MCF 10A (cell line): ENCODE data around the gene GPR146. TPM values are rescaled to one million over a fixed set of nuclear protein-coding genes. Genes with fewer than 3 reads are reported as not detected.
"Not testable (repeated sequence)": the region's sequence is repeated elsewhere in the genome, so short reads cannot be mapped to it uniquely, and the experiment has no call there.

ENCODE experiments used
- BruUV-seq: library from RNA; stranded (reverse); fragments of 400-500 nt; replicated peaks from 2 replicates; lab custom pipeline; 2021; lab: Mats Ljungman, UMichigan
- CTCF ChIA-PET: fragments of 300-600 bp; sonication (Branson Sonifier 250); formaldehyde crosslinking; extraction: SDS; loops from one replicate; lab custom pipeline; 2021; ENCODE audit warnings: antibody characterized with exemption, inconsistent platforms; lab: Yijun Ruan, JAX
- POLR2A ChIA-PET: fragments of 300-600, 350-650 bp; sonication (Branson Sonifier 250); formaldehyde crosslinking; extraction: SDS; loops from one replicate; lab custom pipeline; 2020; ENCODE audit warnings: antibody characterized with exemption, inconsistent platforms; lab: Yijun Ruan, JAX
- DNase-seq: peaks from one replicate; pipeline ENCODE4 v3.0.0-alpha.2; 2018; ENCODE audit not compliant: unreplicated experiment
- H3K27ac Mint-ChIP-seq: one replicate; pipeline ENCODE4 v1.8.0; 2022; ENCODE audit warnings: mild to moderate bottlenecking, low read depth, mixed read lengths; ENCODE audit not compliant: unreplicated experiment
- H3K27me3 Mint-ChIP-seq: one replicate; pipeline ENCODE4 v1.8.0; 2022; ENCODE audit warnings: mixed read lengths; ENCODE audit not compliant: insufficient read depth, unreplicated experiment
- H3K36me3 Mint-ChIP-seq: one replicate; pipeline ENCODE4 v1.8.0; 2022; ENCODE audit warnings: mild to moderate bottlenecking, moderate library complexity, mixed read lengths; ENCODE audit not compliant: insufficient read depth, unreplicated experiment
- H3K4me1 Mint-ChIP-seq: one replicate; pipeline ENCODE4 v1.8.0; 2022; ENCODE audit warnings: mixed read lengths; ENCODE audit not compliant: insufficient read depth, unreplicated experiment
- H3K4me3 Mint-ChIP-seq: one replicate; pipeline ENCODE4 v1.8.0; 2022; ENCODE audit warnings: mild to moderate bottlenecking, moderate library complexity, mixed read lengths; ENCODE audit not compliant: unreplicated experiment
- H3K9me3 Mint-ChIP-seq: one replicate; pipeline ENCODE4 v1.8.0; 2022; ENCODE audit warnings: mixed read lengths; ENCODE audit not compliant: unreplicated experiment
- intact Hi-C: fragments of 100-400 bp; cut with micrococcal nuclease; formaldehyde crosslinking; loops from 2 replicates; pipeline ENCODE4 v1.14.1; 2022
- total RNA-seq: library from RNA; stranded (reverse); gene quantifications from 2 replicates; pipeline ENCODE4 v1.2.3, GENCODE V29; 2022
- TF ChIP-seq, protein P1 (sequence below): fragments of 200-600 bp; IDR thresholded peaks from one replicate; pipeline ENCODE4 v1.8.0; 2022; ENCODE audit warnings: antibody characterized with exemption, mild to moderate bottlenecking; ENCODE audit not compliant: unreplicated experiment

Gene GPR146
- total RNA-seq, 1 experiment from 2014 or later: not detected

DNA sequence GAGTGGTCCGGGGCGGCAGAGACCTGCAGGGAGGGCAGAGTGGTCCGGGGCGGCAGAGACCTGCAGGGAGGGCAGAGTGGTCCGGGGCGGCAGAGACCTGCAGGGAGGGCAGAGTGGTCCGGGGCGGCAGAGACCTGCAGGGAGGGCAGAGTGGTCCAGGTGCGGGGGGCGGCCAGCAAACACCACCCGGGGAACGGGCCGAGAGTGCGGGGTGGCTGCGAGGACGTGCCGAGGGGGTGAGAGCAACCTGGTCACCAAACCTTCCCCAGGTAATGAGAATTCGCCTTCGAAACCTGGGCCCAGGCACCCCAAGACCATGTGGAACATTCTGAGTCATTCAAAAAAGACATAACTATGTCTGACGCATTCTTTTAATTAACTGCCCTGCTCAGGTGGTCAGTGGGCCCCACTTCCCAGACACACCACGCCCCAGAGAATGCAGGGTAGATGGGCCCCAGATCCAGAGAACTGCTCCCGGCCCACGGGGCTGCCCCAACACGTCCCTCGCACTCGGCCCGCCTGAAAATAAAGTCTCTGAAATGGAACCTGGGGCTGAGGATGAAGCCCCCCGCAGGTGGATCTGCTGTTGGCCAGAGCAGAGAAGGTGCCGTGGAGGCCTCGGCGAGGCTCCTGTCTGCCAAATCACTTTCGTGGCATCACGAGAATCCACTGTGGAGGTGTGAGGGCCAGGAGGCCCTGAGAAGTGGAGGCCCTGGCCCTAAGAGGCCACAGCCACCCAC lies 12.5 kb upstream of the GPR146 start:
- H3K27me3 Mint-ChIP-seq: no peaks in the 10 kb centered on the region
- TF ChIP-seq, protein P1, sequence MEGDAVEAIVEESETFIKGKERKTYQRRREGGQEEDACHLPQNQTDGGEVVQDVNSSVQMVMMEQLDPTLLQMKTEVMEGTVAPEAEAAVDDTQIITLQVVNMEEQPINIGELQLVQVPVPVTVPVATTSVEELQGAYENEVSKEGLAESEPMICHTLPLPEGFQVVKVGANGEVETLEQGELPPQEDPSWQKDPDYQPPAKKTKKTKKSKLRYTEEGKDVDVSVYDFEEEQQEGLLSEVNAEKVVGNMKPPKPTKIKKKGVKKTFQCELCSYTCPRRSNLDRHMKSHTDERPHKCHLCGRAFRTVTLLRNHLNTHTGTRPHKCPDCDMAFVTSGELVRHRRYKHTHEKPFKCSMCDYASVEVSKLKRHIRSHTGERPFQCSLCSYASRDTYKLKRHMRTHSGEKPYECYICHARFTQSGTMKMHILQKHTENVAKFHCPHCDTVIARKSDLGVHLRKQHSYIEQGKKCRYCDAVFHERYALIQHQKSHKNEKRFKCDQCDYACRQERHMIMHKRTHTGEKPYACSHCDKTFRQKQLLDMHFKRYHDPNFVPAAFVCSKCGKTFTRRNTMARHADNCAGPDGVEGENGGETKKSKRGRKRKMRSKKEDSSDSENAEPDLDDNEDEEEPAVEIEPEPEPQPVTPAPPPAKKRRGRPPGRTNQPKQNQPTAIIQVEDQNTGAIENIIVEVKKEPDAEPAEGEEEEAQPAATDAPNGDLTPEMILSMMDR: no peak
- H3K36me3 Mint-ChIP-seq: no peaks in the 10 kb centered on the region
- DNase-seq: no peak
- H3K9me3 Mint-ChIP-seq: no peaks in the 10 kb centered on the region
- ChIA-PET POLR2A (no interaction called here), CTCF (no interaction called here)
- intact Hi-C loops: no loop called here
- H3K4me1 Mint-ChIP-seq: peaks cover 11% of the 10 kb centered on the region
- H3K27ac Mint-ChIP-seq: no peak overlapping the region
- BruUV-seq: no TSS peak
- H3K4me3 Mint-ChIP-seq: no peak overlapping the region

DNA sequence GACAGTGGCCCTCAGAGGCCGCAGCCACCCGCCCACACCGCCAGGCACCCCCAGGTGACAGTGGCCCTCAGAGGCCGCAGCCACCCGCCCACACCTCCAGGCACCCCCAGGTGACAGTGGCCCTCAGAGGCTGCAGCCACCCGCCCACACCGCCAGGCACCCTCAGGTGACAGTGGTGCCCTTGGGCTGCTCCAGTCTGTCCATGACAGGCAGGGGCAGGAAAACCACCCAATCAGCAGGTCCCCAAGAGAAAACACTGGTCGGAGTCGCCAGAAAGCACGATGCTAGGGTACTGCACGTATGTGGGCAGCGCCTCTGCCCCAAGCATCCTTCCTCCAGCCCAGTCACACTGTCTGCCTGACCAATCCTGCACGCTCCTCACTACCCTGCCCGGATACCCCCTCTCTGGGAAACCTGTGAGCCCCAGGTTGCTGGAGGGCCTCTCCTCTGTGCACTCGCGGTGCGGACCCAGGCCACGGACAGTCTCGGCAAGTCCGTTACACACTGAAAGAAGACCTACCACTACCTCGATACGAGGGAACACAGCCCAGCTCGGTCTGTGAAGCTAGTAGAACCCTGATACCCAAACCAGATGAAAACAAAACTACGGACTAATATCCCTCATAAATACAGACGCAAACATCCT lies 11.7 kb upstream of the GPR146 start:
- Mint-ChIP-seq H3K27ac (no peak overlapping the region), H3K9me3 (no peaks in the 10 kb centered on the region), H3K36me3 (no peaks in the 10 kb centered on the region), H3K4me1 (peaks cover 4% of the 10 kb centered on the region), H3K4me3 (no peak overlapping the region), H3K27me3 (no peaks in the 10 kb centered on the region)
- ChIA-PET CTCF (no interaction called here), POLR2A (no interaction called here)
- BruUV-seq: no TSS peak
- intact Hi-C loops: no loop called here
- no peak for DNase-seq
- TF ChIP-seq, protein P1: no peak

DNA sequence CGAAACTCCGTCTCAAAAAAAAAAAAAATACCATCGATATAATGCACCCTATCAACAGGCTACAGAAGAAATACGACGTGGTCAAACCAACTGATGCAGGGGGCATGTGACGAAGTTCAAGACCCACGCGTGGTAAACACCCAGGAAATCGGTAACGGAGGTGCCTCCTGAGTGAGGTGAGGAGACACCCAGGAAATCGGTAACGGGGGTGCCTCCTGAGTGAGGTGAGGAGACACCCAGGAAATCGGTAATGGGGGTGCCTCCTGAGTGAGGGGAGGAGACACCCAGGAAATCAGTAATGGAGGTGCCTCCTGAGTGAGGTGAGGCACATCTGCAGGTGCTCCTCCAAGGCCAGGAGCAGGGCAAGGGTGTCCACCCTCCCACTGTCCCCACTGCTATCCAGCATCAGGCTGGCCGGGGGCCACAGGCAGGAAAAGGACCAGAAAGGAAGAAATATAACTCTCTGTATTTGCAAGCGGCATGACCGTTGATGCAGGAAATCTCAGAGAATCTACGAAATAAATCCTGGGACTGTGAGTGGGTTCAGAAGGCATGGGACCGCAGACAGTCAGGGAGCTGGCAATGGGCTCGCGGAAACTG lies 10.7 kb upstream of the GPR146 start:
- BruUV-seq: no TSS peak
- ChIA-PET CTCF (no interaction called here), POLR2A (interaction anchor here (1.0 kb wide), 1 partner anchor 11 kb away, joined by 4 read pairs; the partner anchor contains the start of gene GPR146)
- H3K4me3 Mint-ChIP-seq: no peak overlapping the region
- no peak for DNase-seq
- H3K4me1 Mint-ChIP-seq: peaks cover 4% of the 10 kb centered on the region
- no peaks in the 10 kb centered on the region for H3K36me3 Mint-ChIP-seq
- no peaks in the 10 kb centered on the region for H3K27me3 Mint-ChIP-seq
- H3K9me3 Mint-ChIP-seq: no peaks in the 10 kb centered on the region
- TF ChIP-seq, protein P1: no peak
- no peak overlapping the region for H3K27ac Mint-ChIP-seq
- intact Hi-C loops: no loop called here

DNA sequence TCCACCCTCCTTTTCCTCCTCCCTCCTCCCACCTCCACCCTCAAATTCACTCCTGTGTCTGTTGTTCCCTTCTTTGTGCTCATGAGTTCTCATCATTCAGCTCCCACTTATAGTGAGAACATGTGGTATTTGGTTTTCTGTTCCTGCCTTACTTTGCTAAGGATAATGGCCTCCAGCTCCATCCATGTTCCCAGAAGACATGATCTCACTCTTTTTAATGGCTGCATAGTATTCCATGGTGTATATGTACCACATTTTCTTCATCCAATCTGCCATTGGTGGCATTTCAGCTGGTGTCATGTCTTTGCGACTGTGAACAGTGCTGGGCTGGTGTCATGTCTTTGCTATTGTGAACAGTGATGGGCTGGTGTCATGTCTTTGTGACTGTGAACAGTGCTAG lies 9.6 kb upstream of the GPR146 start:
- BruUV-seq, intact Hi-C loops, H3K27ac Mint-ChIP-seq, H3K27me3 Mint-ChIP-seq, H3K4me3 Mint-ChIP-seq, DNase-seq, H3K9me3 Mint-ChIP-seq, H3K4me1 Mint-ChIP-seq, H3K36me3 Mint-ChIP-seq: not testable (repeated sequence)
- CTCF ChIA-PET: interaction anchor here (1.0 kb wide), 1 partner anchor 42 kb away, joined by 4 read pairs; no protein-coding TSS in a partner anchor
- POLR2A ChIA-PET: interaction anchor here (1.0 kb wide), 1 partner anchor 10 kb away, joined by 4 read pairs; the partner anchor contains the start of gene GPR146

DNA sequence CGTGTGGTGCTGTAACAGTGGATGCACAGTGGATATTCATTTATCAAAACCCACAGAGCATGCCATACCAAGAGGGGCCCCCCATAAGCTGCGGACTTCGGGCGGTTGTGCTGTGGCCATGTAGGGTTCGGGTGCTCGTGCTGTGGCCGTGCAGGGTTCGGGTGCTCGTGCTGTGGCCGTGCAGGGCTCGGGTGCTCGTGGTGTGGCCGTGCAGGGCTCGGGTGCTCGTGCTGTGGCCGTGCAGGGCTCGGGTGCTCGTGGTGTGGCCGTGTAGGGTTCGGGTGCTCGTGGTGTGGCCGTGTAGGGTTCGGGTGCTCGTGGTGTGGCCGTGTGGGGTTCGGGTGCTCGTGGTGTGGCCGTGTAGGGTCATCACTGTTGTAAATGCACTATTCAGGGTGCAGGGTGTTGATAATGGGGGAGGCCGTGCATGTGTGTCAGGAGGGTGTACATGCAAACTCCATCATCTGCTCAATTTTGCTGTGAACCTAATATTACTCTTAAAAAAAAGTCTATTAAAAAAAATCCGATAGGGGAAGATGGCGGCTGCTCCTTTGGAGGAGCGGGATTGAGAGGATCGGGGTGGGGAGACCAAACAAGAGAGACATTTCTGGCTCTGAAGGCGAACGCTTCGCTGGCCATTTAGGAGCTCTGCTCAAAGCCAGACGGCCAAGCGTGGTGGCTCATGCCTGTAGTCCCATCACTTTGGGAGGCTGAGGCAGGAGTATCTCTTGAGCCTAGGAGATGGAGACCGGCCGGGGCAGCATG lies 8.0 kb upstream of the GPR146 start:
- H3K9me3 Mint-ChIP-seq, POLR2A ChIA-PET, H3K27ac Mint-ChIP-seq, H3K27me3 Mint-ChIP-seq, H3K4me1 Mint-ChIP-seq, H3K36me3 Mint-ChIP-seq, H3K4me3 Mint-ChIP-seq, BruUV-seq, intact Hi-C loops, DNase-seq: not testable (repeated sequence)
- CTCF ChIA-PET: interaction anchor here (0.5 to 0.7 kb wide), 2 partner anchors 8 to 62 kb away, joined by 3 to 4 read pairs; partner anchors contain the start of gene GPR146

DNA sequence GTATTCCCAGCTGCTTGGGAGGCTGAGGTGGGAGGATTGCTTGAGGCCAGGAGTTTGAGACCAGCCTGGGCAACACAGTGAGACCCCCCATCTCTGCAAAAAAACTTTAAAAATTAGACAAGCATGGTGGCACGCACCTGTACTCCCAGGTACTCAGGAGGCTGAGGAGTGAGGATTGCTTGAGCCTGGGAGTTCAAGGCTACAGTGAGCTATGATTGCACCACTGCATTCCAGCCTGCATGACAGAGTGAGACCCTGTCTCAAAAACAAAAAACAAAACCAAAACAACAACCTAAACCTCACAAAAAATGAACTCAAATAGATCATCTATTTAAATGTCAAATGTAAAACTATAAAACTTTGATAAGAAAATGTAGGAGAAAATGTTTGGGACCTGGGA lies 4.1 kb upstream of the GPR146 start:
- H3K4me1 Mint-ChIP-seq, H3K36me3 Mint-ChIP-seq, H3K27me3 Mint-ChIP-seq, POLR2A ChIA-PET, intact Hi-C loops, H3K9me3 Mint-ChIP-seq, H3K4me3 Mint-ChIP-seq, DNase-seq, BruUV-seq, H3K27ac Mint-ChIP-seq: not testable (repeated sequence)
- CTCF ChIA-PET: interaction anchor here (0.6 kb wide), 1 partner anchor 73 kb away, joined by 4 read pairs; no protein-coding TSS in a partner anchor
